ENCODE measurements around the gene CNIH3.
"Not testable (repeated sequence)": the region's sequence is repeated elsewhere in the genome, so short reads cannot be mapped to it uniquely, and the experiment has no call there.

CNIH3 gene

DNA sequence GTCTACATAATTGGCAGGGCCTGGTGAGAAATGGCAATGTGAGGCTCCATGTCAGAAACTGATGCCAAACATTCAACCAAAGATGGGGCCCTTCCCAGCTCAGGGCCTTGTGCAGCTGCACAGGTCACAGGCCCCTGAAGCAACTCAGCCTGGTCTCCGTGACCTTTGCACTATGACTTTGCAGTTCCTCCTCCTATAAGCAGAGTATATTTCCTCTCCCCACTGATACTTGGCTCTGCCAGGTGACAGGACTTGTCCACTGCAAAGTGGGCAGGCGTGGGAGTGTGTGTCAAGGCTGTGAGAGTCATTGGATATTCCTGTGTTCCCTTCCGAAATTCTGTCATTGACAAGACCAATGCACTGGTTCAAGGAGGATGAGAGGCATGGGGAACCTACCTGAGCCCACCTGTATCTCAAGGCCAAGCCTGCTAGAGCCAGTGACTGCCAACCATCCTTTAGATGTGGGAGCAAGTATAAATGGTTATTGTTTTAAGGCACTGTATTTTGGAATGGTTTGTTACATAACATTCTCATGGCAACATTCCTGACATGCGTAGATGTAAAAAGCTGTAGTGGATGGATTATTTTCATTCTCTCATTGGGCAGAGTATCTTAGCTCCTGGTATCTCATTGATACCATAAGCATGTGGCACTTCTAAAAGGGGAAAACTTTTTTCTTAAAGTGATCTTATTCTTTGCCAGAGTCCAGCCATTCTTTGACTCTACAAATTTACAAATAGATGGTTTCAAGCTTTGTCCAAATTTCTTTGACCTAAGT, 75.2 kb downstream of the CNIH3 start:
- DNase-seq = no peak

DNA sequence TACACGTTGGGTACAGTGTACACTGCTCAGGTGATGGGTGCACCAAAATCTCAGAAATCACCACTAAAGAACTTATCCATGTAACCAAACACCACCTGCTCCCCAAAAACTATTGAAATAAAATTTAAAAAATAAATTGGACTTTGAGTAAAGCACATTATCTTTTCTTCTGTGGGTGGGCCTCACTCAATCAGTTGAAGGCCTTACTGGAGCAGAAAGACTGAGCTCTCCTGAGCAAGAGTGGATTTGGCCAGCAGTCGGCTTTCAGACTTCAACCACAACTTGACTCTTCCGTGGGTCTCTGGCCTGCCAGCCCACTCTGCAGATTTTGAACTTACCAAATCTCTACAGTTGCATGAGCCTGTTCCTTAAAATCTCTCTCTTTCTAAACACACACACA, 78.9 kb downstream of the CNIH3 start:
- DNase-seq = no peak

DNA sequence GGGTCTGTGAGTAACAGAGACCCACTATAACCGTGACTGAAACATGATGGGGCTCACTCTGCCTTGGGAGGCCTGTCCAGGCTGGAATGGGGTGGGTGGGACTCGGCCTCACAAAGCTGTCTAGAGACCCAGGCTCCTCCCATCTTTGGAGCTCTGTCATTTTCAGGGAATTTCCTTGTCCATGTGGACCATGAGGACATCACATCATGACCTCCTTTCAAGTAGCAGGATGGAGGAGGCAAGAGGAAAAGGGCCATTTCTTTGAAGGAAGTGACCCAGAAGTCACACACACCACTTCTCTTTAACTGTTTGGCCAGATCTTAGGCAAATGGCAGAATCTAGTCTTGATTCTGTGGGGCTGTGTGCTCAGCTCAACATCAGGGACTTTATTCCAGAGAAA, 79.9 kb downstream of the CNIH3 start:
- DNase-seq = no peak

DNA sequence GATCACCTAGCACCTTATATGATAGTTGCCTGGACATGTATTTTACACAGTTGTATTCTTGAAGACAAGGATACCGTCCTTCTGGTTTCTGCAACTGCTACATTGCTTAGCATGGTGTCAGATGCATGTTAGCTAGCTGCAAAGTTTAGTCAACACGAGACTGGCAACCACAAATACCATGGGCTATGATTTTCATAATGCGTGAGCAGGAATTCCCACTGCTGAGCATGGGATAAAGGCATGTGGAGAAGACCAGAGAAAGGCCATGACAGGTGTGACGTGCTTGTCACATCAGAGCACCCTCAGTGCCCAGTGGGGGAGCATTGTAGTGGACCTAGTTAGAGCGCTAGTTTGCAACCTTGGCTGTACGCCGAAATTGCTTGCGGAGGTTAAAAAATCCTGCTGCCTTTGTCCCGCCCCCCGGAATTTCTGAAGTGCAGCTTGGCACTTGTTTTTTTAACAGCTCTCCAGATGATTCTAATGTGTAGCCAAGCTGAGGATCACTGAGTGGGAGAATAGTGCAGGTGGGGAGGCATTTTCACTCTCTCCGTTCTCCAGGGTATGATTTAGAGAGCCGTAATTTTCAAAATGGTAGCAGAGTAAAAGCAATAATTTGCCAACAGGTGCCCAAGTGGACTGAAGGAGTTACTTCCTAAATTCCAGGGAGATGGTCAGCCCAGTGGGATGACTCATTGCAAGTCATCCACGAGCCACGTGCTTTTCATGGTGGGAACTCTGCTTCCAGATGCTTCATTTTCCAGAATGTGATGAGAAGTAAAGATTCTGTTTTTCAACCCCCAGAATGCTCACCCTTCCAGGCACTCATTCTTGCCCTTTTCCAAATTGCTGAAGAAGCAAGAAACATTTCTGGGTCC, 81.0 kb downstream of the CNIH3 start:
- no peak for DNase-seq

DNA sequence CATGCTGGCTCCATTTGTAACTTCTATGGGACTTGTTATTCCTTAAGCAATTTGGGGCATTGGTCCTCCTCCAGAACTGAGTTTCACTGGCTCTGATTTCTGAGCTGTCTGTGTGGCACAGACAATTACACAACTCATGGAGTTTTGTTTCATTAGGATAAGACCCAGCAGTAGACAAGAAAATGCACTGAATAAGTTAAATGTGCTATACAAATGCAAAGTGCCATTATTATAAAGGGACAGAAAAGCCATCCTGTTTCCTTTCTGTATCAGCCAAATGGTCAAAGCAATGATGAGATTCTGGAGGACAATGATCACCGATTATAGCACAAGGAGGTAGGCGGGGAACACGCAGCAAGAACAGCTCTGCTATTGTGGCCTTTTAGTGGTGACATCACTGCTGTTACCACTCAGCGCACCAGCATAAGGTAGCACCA, 81.9 kb downstream of the CNIH3 start:
- no peak for DNase-seq

DNA sequence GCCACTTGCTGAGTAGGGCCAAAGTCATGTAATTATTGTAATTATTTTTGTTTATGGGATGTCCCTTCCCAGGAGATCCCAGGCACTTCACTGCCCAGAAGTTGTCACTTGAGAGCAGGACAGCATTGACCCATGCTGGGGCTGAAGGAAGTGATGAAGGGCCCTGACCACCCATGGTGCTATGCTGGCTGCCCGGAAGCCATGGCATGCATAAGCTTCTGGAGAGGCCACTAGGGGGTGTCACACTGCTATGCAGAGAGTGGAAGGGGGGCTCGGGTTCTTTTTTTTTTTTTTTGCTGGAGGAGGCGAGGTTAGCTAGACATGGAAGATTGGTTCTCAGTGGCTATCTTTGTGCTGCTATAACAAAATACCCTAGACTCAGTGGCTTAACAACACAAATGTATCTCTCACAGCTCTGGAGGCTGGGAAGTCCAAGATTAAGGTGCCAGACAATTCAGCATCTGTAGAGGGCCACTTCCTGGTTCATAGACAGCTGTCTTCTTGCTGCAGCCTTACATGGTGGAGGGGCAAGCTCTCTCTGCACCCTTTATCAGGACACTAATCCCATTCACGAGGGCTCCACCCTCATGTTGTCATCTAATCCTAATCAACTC, 84.9 kb downstream of the CNIH3 start:
- peak; percentile 35 for DNase-seq

DNA sequence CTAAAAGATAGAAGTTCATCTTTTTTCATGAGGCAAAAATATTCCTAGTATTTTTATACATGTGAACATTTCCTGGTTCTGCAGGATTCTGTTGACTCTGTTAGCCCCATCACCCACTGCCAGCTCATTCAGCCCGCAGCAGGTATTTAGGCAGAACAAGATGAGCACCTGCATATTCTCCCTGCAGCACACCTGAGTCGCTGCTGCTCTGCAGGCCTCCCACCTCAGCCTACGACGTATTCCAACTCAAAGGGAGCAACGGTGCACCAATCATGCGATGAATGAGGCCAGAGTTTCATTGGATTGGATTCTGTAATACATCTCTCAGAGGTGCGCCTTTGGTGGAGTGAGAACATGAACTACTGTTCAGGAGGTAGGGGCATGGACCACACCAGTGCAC, 87.6 kb downstream of the CNIH3 start:
- DNase-seq = no peak

DNA sequence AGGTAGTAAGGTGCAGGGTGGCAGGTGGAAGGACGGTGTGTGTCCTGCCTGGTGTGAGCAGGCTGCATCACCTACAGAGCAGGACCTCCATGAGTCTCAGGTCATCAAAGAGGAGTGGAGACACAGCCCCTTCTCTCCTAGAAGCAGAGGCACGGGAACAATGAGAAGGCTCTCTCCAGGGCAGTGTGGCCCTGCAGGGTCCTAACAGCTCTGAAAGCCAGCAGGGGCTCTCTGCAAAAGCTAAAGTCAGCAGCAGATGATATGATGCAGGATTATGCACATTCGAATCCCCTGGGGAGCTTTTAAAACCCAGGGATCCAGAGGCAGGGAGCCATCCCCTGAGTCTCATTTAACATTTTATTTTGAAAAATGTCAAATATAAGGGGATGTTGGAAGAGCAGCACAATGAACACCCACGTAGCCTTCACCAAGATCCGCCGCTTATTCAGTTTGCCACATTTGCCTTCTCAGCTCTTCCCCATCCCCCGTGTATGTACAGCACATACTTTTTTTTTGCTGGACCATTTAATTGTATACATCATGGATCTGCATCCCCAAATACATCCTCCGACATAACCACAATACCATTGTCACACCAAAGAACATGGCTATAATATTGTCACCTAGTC, 88.1 kb downstream of the CNIH3 start:
- no peak for DNase-seq

DNA sequence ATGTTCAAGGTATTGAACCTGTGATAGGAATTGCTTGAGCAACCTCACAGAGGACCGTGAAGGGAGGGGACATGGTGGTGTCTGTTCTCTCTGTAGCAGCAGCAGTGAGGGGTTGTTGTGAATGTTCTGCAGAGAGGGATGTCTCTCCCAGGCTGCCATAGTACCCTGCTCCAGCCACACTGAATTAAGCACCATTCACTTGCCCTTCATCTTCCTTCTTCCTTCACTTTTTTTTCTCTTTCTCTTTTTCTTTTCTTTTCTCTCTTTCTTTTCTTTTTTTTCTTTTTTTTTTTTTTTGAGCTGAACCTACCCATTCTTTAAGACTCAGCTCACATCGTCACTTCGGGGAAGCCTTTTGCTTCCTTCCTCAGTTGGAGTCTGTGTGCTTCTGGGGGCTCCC, 89.5 kb downstream of the CNIH3 start:
- DNase-seq = no peak

DNA sequence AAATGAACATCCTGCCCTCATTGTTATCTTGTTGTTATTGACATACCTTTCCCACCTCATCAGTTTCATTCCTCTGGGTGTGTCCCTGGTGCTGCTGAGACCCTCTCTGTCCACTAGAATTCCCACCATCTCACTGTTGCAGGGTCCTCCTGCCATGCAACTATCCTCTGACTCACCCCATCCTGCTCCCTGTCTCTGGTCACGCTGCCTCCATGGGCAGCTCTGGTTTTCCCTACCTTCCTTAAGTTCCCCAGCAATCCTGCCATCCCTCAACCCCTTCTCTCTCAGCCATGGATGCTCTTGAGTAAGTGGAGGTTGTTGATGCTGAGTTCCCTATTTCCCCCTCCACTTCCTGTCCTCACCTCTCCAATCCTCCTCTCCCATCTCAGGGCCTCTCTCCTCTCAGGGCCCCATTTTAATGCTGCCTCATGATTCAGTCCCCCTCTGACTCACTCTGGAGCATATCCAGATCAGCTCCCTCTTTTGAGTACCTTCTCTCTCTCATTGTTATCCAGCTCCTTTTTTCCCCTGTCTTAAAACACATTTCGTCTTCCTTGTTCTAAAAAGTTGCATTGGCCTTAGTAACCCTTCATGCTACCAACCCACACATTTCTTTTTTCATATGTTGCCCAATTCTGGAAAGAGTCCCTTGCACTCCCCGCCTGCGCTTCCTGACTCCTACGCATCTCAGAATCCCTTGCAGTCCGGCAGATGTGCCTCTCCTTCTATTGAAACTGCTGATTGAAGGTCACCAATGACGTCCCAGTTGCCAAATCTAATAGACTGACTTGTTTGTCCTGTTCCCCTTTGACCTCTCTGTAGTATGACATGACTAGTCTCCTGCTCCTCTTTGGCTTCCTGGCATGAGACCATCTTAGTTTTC, 92.0 kb downstream of the CNIH3 start:
- no peak for DNase-seq

DNA sequence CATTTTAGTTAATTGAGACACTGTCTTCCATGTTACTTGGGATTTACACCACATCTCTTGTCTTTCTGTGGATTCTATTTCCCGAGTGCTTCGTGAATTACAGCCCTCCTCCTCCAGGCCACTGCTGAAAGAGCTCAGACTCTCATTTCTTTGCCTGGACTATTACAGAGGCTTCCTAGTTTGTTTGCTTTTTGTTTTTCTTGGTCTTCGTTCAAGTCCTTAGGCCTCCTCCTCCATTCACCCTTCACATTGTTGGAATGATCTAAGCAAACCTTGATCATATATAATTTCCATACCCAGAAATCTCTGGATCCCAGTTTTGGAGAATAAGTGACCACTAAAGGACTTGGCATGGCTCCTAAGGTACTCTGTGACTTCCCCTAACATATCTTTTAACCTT, 94.1 kb downstream of the CNIH3 start:
- no peak for DNase-seq

DNA sequence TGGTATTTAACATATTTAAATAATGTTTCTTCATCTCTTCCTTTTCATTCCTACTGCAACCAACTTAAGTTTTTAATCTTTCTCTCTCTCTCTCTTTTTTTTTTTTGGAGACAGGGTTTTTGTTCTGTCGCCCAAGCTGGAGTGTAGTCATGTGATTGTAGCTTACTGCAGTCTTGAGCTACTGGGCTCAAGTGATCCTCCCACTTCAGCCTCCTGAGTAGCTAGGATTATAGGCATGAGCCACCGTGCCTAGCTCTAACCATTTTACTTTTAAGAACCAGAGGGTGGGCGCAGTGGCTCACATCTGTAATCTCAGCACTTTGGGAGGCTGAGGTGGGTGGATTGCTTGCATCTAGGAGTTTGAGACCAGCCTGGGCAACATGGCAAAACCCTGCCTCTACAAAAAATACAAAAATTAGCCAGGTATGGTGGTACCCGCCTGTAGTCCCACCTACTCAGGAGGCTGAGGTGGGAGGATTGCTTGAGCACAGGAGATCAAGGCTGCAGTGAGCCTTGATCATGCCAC, 95.2 kb downstream of the CNIH3 start:
- DNase-seq = not testable (repeated sequence)

DNA sequence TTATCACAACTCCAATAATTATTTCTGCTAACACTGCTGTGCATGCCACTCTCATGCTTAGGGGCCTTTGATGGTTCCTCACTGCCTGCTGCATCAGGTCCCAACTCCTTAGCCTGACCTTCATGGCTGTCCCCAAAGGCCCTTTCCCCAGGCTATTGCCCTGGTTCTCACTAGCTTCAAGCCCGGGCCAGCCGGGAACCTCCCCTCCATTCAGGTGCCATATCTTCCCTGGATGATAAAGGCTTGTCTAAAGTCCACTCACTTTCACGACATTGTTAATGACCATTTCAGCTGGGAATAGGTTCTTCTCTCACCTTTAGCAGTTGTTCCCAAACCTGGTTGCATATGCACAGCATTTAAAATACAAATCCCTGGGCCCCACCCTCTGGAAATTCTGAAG, 95.8 kb downstream of the CNIH3 start:
- DNase-seq = no peak

DNA sequence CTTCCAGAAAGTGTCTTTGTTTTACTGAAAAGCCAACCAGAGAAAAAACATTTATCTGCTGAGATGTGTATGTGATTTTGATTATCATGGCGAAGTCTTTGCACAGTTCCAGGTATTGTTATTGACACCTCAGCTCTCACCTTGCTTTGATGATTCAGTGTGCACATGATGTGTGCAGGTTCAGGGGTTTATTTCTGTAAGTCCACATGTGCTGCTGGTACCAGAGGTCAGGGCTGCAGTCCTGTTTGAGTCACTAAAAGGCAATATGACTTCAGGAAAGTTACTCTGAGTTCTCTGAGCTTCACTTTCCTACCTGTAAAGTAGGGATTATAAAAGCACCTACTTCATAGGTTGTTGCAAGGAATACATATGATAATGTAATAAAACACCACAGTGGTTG, 97.1 kb downstream of the CNIH3 start:
- DNase-seq = no peak

DNA sequence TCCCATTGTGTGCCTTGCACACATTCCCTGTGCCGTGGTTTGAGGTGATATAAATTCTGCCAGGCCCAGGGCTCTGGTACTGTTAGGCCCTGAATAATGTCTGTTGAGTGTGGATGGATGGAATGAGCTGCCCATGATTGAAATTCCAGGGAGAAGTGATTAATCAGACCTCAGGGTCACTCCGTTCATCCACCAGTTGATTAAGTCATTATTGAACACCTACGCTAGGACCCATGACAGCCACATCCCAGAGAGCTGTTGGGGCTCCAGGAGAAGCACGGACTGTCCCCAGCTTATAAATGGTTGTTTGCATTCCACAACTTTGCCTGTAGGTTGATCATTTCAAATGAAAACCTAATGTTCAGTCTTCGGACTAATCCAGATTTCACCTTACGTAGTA, 98.4 kb downstream of the CNIH3 start:
- no peak for DNase-seq

DNA sequence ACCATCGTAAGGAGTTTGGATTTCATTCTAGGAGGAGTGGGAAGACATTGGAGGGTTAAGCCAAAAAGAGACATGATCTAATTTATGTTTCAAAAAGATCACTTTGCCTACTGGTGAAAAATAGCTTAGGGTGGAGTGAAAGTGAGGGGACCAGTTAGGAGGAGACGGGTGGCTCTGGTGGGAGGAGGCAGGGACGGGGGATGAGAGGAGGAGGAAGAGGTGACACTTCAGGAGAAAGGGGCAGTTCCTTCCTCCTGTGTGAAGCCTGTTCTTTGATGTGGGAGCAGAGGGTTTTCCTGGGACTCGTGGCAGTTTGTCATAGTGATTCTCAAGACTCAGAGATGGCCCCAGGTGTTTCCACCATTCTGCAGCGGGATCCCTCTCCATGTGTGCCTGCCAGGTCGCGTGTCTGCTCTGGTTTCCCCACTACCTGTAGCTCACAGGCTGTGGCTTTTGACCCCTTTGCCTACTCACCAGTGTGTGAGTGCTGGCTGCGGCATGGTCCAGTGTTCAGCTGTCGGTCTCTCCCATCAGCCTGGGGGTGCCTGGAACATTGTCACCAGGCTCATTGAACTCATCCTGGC, 102.4 kb downstream of the CNIH3 start:
- DNase-seq = no peak

DNA sequence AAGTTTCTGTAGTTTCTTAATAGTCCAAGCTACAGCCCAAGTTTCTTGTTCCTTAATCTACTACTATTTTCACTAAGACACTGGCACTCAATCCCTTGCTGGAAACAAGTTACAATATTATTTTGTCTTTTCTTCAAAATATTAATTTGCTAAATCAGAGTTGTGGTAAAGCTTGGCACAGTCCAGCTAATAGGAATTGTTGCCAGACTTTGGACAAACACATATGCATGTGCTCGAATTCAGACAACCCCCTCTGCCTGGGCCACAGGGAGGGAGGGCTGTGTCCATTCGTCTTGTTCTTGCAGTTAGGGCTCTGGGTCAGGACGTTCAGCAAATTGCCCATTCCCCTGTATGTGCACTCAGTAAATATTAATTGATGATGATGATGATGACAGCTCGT, 103.6 kb downstream of the CNIH3 start:
- DNase-seq = no peak

DNA sequence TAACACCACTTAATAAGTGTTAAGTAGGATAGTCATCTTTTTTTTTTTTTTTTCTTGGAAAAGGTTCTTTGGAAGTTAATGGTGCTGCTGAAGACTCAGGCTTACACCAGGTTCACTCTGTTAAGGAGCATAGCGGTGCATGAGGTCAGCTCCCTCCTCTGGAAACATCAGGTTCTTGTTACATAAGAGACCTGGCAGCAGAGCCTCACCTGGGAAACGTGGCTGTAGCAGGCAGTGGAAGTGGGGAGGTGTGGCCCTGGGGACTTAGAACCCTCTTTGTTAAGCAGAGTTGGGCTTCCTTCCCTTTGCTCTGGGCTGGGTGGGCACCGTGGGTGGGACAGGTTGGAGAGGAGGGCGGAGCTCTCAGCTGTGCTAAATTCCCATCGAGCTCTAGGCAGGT, 104.1 kb downstream of the CNIH3 start:
- DNase-seq = no peak

DNA sequence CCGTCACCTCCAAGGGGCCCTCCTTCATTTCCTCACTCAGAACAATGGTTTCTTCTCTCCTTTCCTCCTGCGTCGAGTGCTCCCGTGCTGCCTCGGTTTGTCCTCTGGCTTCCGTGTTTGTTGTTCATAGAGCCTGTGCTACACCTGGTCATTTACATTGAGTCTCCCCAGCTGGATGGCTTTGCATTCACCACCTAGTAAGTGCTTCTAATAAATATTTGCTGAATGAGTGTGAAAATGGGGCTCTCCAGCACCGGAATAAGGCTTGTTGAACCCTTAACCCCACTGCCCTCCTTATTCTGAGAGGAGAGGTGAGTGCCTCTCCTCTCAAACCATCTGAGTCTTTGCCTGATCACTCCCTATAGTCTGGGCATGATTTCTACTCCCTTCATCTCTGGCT, 104.9 kb downstream of the CNIH3 start:
- DNase-seq = no peak

DNA sequence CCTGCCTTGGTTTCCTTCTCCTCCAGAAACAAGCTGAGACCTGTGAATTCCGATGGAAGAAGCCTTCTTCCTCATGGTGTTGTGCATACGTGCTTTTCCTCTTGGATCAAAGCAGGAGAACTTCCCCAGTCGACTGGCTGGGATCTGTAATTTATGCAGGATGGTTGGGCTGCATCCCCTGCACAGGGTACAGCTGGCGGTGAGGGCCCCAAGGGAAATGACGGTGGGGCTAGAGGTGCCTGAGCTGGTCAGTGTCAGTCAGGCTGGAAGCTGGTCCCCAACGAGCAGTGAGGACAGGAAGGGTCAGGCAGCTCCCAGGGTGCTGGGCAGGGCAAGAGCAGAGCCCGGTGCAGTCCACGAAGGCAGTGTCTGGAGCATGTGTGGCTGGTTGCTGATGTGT, 106.7 kb downstream of the CNIH3 start:
- no peak for DNase-seq

DNA sequence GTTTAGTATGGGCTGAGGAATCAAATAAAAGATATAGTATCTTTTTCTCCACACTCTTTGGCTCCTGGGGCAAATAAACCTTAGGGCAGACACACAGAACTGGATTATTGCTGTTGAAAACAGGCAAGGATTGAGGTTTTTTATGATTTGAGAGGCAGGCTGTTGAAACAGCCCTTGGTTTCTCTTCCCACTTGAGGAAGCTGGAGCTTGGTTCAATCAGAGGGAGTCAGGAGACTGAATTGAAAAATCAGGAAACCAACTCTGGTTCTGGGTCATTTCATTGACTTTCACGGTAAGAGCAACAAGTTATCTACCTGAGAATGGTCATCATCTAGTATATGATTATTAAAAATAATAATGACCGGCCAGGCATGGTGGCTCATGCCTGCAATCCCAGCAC, 108.4 kb downstream of the CNIH3 start:
- no peak for DNase-seq

All from 8988T (cell line).